Dermis blood vessel endothelial cell (primary cell): ENCODE results near the gene KCNK18. TPM values are rescaled to one million over a fixed set of nuclear protein-coding genes. Genes with fewer than 3 reads are reported as not detected.

Experiments used
- DNase-seq: peaks from one replicate; pipeline ENCODE4 v3.0.0; 2010
- total RNA-seq: library from RNA; depleted of rRNA; stranded (reverse); fragments of >200 nt; gene quantifications from 2 replicates; pipeline ENCODE4 v1.2.3, GENCODE V29; 2014

The KCNK18 gene
- total RNA-seq, 1 donor from 2014 or later = not detected

- DNase-seq = no peak
Observed at GRCh38 chr10:117254774-117255735, 57.8 kb downstream of the KCNK18 start.

- DNase-seq = no peak
Observed at GRCh38 chr10:117255835-117256460, 58.7 kb downstream of the KCNK18 start.

- no peak for DNase-seq
Observed at GRCh38 chr10:117256910-117257309, 59.6 kb downstream of the KCNK18 start.

- no peak for DNase-seq
Observed at GRCh38 chr10:117257721-117258120, 60.4 kb downstream of the KCNK18 start.

GRCh38 chr10:117259279-117259678, 62.0 kb downstream of the KCNK18 start:
- DNase-seq = no peak

Other genes starting within 250 kb of the KCNK18 start
- gene SHTN1, start 192.3 kb upstream of the KCNK18 start, total RNA-seq = 1.0 and 2.9 TPM in 2 replicates
- gene VAX1, start 59.2 kb upstream of the KCNK18 start, total RNA-seq = not detected in 2 replicates
- gene SLC18A2, start 43.6 kb downstream of the KCNK18 start, total RNA-seq = 0.05 TPM in 1 of 2 replicates, not detected in the other
- 16.0 and 24.4 TPM in 2 replicates for gene PDZD8, start 178.0 kb downstream of the KCNK18 start, total RNA-seq